Activated CD8-positive, alpha-beta memory T cell treated with anti-CD3 and anti-CD28 coated beads, Interleukin-2, amount 50 U/mL, for 4 hours (primary cell): Measurements from ENCODE around the gene FGA.
A peak's percentile ranks its signal among the peaks of the same experiment; 100 is the strongest.

Source experiments
- DNase-seq: peaks from one replicate; pipeline ENCODE4 v3.0.0-alpha.2; 2020

The FGA gene

GRCh38 chr4:154578919-154579318 is 11.6 kb downstream of the FGA start:
- no peak for DNase-seq

- no peak for DNase-seq
Measured at GRCh38 chr4:154577324-154577723, 13.2 kb downstream of the FGA start.

- DNase-seq: no peak
Measured at GRCh38 chr4:154574311-154574710, 16.2 kb downstream of the FGA start.

GRCh38 chr4:154573190-154573870 is 17.2 kb downstream of the FGA start:
- no peak for DNase-seq

GRCh38 chr4:154569584-154569983 is 21.0 kb downstream of the FGA start:
- DNase-seq: no peak

- DNase-seq: no peak
Measured at GRCh38 chr4:154569028-154569427, 21.5 kb downstream of the FGA start.

- DNase-seq: no peak
Measured at GRCh38 chr4:154566639-154567204, 23.8 kb downstream of the FGA start.

GRCh38 chr4:154565704-154566103 is 24.8 kb downstream of the FGA start:
- no peak for DNase-seq

- no peak for DNase-seq
Measured at GRCh38 chr4:154564311-154564710, 26.2 kb downstream of the FGA start.

- no peak for DNase-seq
Measured at GRCh38 chr4:154562697-154563254, 27.8 kb downstream of the FGA start, which contains the start of gene FGB. Gene FGB (plus strand): TSS chr4:154563011. CDS start chr4:154563019, 8 bp downstream.

GRCh38 chr4:154560824-154561231 is 29.7 kb downstream of the FGA start:
- DNase-seq: no peak

- DNase-seq: no peak
Measured at GRCh38 chr4:154560419-154560801, 30.1 kb downstream of the FGA start.

GRCh38 chr4:154559494-154560418 is 30.8 kb downstream of the FGA start:
- no peak for DNase-seq

GRCh38 chr4:154559141-154559493 is 31.4 kb downstream of the FGA start:
- no peak for DNase-seq

GRCh38 chr4:154551872-154552686 is 38.5 kb downstream of the FGA start:
- DNase-seq: peak; percentile 68

- peak; percentile 96 for DNase-seq
Measured at GRCh38 chr4:154549894-154550790, 40.4 kb downstream of the FGA start, which contains the start of gene PLRG1. Gene PLRG1 (minus strand): TSS chr4:154550400. CDS start chr4:154550308, 92 bp downstream.

- no peak for DNase-seq
Measured at GRCh38 chr4:154545689-154546088, 44.9 kb downstream of the FGA start.

- DNase-seq: no peak
Measured at GRCh38 chr4:154542271-154542879, 48.2 kb downstream of the FGA start.
